ENCODE results near the gene HOXB2. TPM values are rescaled to one million over a fixed set of nuclear protein-coding genes. Genes with fewer than 3 reads are reported as not detected.

The HOXB2 gene
- total RNA-seq, 6 experiments from 2014 or later, result 1.1 to 1.9 (median 1.5) TPM

DNA sequence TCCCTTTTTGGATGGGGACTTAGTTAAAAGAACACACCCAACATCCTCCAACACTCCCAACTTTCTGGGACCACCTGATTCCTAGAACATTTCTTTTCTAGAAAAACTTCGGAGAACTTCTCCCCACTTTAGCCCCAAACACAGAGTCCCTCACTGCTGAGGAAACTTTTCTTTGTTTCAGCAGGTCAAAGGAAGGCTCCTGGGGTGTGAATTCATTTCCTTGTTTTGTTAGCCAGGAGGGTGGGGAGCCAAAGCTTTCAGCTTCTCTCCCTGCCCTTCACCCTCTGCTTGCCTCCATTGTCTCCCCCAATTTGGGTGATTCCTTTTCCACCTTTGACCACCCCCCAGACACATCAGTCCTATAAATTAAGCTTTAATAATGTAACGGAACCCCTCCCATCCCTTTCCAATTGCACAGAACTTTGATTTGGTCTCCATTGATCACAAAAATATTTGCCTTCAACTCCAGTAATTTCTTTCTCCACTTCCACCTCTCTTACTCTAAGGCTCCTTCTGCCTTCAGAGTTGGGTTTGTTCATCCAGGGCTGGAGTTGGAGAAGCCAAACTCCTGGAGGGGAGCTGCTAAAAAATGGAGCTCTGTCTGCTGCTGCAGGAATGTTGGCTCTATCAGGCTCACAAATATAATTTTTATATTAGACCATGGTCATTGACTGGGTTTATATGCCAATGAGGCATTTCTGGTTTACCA is 22.9 kb upstream of the HOXB2 start:
- Histone ChIP-seq H3K4me3 (no peak overlapping the region), H3K27me3 (peaks cover 0 to 6% of the 10 kb centered on the region in 2 donors), H3K9me3 (no peaks in the 10 kb centered on the region), H3K4me1 (no peaks in the 10 kb centered on the region), H3K27ac (peak overlapping the region in 2 of 3 donors; percentile 10 to 43), H3K36me3 (no peaks in the 10 kb centered on the region)
- ATAC-seq, result no peak
- TF ChIP-seq, protein P1, sequence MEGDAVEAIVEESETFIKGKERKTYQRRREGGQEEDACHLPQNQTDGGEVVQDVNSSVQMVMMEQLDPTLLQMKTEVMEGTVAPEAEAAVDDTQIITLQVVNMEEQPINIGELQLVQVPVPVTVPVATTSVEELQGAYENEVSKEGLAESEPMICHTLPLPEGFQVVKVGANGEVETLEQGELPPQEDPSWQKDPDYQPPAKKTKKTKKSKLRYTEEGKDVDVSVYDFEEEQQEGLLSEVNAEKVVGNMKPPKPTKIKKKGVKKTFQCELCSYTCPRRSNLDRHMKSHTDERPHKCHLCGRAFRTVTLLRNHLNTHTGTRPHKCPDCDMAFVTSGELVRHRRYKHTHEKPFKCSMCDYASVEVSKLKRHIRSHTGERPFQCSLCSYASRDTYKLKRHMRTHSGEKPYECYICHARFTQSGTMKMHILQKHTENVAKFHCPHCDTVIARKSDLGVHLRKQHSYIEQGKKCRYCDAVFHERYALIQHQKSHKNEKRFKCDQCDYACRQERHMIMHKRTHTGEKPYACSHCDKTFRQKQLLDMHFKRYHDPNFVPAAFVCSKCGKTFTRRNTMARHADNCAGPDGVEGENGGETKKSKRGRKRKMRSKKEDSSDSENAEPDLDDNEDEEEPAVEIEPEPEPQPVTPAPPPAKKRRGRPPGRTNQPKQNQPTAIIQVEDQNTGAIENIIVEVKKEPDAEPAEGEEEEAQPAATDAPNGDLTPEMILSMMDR (IDR thresholded peaks at IDR 0.05), result no peak
- TF ChIP-seq POLR2A (IDR thresholded peaks at IDR 0.05), result no peak
- WGBS (ENCODE audit: insufficient coverage, low coverage, low lambda C conversion rate, missing lambda C conversion rate), result 21% methylated on average over 2 of the region's 2 CpGs
- intact Hi-C loops (cut with DNase I), result no loop called here
- no peak for DNase-seq

DNA sequence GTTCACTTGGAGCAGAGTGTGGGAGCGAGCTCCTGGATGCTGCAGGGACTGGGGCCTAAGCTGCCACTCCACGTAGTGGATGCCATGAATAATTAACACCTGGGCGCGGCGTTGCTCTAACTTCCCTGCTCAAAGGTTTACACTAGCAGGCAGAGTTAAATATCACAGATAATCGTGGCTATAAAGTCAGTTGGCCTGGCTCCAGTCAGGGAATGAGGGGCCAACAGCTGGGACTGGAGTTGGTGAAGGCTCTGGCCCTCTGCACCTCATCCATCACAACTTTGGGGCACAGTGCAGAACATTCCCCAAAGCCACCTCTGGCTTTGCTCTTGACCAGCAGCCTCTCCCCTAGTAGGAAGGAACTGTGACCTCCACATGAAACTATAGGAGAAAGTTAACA is 22.3 kb upstream of the HOXB2 start:
- ATAC-seq (no peak), DNase-seq (no peak)
- Histone ChIP-seq H3K36me3 (no peaks in the 10 kb centered on the region), H3K4me3 (no peak overlapping the region), H3K27me3 (peaks cover 0 to 7% of the 10 kb centered on the region in 2 donors), H3K27ac (no peak overlapping the region), H3K4me1 (no peaks in the 10 kb centered on the region), H3K9me3 (no peaks in the 10 kb centered on the region)
- intact Hi-C loops (cut with DNase I), result no loop called here
- 34% methylated on average over 2 of the region's 6 CpGs for WGBS (ENCODE audit: insufficient coverage, low coverage, low lambda C conversion rate, missing lambda C conversion rate)
- TF ChIP-seq POLR2A (IDR thresholded peaks at IDR 0.05), result no peak
- TF ChIP-seq, protein P1 (IDR thresholded peaks at IDR 0.05), result no peak

DNA sequence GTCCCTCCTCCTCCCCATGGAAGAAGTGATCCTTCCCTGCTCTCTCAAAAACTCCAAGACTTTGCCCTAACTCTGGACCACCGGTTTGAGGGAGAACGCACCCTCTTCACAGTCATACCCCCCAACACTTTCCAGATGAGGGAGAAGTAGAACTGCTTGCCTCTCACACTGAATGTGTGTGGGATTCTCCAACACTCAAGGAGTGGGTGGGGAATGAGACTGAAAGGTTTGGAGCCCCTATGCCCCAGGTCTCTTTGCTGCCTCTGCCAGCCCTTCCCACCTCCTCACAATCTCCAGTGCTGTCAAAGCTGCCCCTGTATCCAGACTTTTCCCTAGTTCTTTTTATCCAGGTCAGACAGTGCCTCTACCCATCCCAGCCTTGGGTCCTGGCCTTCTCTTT is 21.8 kb upstream of the HOXB2 start:
- intact Hi-C loops (cut with DNase I), result no loop called here

DNA sequence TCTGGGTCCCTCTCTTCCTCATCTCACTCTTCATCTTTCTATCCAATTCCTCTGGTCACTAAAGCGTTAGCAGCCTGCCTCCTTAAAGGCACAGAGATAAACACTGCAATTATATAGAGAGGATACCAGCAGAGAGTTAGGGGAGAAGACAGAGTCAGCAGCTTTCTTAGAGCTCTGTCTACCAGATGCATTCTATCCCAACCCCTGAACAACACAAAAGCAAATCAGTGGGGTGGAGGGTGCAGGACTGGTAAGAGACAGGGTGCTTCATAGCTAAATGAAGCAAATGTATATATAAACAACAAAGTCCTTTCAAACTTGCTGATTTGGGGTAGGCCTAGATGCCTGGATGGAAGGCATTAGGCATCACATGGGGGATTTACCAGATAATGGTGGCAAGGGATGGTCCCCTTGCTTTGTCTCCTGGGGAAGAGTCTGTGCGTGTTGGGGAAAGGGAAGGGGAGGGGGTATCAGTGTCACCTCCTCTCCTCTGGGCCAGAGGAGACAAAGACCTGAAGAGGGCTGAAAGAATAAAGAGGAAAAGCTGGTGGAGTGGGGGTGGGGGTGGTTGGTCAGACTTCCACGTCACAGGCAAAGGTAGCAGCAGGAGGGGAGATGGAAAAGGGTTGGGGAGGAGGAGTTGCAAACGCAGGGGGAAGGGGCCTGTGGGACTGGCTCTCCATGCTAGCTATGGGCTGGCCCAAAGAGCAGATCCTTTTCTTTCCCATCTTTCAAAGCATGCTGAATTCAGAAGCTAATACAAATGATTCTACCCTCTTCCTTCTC is 21.2 kb upstream of the HOXB2 start:
- H3K27me3 ChIP-seq, result peaks cover 0 to 7% of the 10 kb centered on the region in 2 donors
- H3K4me3 ChIP-seq, result no peak overlapping the region
- no peaks in the 10 kb centered on the region for H3K4me1 ChIP-seq
- H3K36me3 ChIP-seq, result no peaks in the 10 kb centered on the region
- intact Hi-C loops (cut with DNase I), result no loop called here
- ATAC-seq (no peak), DNase-seq (no peak)
- H3K9me3 ChIP-seq, result no peaks in the 10 kb centered on the region
- no peak for TF ChIP-seq POLR2A (IDR thresholded peaks at IDR 0.05)
- TF ChIP-seq, protein P1 (IDR thresholded peaks at IDR 0.05), result no peak
- 27% methylated on average over 4 of the region's 4 CpGs for WGBS (ENCODE audit: insufficient coverage, low coverage, low lambda C conversion rate, missing lambda C conversion rate)
- no peak overlapping the region for H3K27ac ChIP-seq

More for the DNA sequence above, 21.8 kb upstream of the HOXB2 start:
- no peak overlapping the region for H3K27ac ChIP-seq
- 17% methylated on average over 2 of the region's 2 CpGs for WGBS (ENCODE audit: insufficient coverage, low coverage, low lambda C conversion rate, missing lambda C conversion rate)
- no peaks in the 10 kb centered on the region for H3K9me3 ChIP-seq
- ATAC-seq, result no peak
- TF ChIP-seq POLR2A (IDR thresholded peaks at IDR 0.05), result no peak
- TF ChIP-seq, protein P1 (IDR thresholded peaks at IDR 0.05), result no peak
- DNase-seq, result no peak
- peaks cover 0 to 7% of the 10 kb centered on the region in 2 donors for H3K27me3 ChIP-seq
- no peak overlapping the region for H3K4me3 ChIP-seq
- no peaks in the 10 kb centered on the region for H3K36me3 ChIP-seq
- no peaks in the 10 kb centered on the region for H3K4me1 ChIP-seq

Data from right lobe of liver (tissue), 6 donors.